Measurements from ENCODE around the gene ITGB1BP1.

ITGB1BP1 gene

DNA sequence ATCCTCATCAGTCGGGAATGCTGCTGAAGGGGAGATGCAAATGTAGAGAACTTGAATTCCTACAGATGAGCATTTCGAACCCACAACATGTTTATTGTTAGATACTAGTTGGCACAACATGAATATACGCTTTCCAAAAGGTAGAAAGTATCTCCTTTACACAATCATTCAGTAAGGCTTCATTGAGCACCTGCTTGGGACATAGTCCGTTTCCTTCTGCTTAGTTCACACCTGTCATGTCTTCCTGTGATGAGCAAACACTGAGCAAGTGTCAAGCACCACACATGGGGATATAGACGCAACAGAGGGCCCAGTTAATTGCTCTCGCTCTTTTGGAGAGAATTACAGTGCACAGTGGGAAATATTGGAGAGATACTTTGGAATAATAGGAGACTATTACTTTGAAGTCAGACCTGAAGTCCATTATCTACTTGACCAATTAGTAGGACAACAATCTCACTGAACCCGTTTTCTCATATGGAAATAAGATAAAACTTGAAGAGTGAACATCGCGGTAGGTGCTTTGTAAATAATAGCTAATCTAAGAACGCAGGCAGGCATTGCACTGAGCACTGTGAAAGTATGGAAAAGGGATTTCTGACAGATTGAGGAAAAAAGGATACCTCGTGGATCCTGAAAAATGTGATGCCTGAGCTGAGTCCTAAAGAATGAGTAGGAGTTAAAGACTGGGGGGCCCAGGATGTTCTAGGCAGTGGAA, 1.3 kb upstream of the ITGB1BP1 start:
- no peak for DNase-seq

DNA sequence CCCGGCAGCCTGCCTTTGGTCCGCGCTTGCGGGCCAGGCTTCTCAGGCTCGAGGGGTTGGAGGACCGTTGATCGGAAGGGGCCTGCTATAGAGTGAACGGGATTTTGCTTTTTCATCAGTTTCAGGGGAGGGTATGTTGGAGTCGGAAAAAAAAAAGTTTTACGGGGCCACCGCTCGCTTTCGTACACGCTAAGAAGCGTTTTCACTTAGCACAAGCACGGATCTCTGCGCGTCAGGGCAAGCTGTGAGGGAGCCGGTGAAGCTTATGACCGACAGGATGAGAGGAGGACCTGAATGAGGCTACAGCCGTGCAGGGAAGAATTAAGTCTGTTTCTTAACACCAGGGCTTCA, 569 bp upstream of the ITGB1BP1 start:
- DNase-seq = no peak

DNA sequence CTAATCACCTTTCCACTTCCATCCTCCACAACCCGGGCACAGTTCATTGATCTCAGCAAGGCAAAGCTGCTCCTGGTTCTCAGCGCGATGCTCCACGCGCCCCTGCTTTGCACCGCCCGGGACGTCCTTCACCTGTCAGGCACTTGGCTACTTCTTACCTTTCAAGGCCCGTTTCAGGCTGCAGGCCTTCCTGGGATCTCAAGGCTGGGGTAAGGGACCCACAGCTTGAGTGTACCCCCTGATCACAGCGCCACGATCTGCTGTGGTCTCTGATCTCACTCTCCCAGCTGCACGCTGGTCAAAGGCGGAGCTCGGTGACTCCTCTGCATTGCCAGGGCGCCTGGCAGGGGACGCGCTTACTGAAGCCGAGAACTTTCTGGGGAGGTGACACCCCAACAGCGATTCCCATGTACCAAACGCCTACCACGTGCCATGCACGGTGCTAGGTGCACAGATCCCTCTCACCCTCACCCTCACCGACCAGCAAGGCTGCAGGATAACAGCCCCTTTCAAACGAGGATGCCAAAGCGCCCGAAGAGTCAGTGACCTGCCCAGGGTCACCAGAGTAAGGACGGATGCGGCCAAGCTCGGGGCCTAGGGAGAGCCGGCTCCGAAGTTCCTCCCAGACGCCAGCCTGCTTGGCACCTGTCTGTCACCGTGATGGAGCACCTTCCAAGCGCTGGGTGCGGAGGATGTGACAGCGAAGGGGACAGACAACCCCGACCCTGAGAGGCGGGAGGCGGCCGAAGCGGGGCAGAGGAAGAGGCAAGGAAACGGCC, 818 bp downstream of the ITGB1BP1 start:
- DNase-seq = no peak

DNA sequence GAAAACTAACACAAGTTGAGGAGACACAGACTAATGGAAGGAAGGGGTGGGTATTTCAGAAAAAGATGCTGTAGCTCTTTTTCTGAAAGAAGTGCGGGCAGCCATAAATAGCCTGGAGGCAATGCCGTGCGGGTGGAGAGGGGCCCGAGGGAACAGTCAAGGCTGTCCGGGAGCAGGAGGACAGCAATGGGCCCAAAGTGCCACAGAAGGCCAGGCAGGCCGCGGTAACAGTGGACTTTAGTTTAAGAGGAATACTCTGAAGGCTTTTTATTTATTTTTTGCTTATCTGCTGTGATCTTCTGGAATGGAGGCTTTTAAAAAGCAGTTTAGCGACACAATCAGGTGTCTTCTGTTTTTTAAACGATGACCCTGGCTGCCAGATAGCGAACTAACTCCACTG, 2.8 kb downstream of the ITGB1BP1 start:
- DNase-seq = no peak

DNA sequence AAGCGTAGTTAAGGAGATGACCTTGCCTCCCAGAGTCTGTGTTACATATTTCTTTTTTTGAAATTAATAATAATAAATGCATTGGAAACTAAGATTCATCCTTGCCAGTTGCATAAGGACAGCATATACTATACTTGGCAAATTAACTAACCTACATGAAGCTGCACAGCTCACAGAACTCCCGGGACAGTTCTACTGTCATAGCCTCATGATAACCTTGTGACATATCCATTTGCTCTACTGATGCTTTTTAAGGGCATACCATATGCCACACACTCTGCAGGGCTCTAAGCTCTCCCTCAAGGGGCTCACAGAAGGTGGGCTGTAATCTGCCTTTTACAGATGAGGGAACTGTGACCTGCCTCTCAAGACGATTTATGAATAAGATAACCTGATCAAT, 3.8 kb downstream of the ITGB1BP1 start:
- no peak for DNase-seq

DNA sequence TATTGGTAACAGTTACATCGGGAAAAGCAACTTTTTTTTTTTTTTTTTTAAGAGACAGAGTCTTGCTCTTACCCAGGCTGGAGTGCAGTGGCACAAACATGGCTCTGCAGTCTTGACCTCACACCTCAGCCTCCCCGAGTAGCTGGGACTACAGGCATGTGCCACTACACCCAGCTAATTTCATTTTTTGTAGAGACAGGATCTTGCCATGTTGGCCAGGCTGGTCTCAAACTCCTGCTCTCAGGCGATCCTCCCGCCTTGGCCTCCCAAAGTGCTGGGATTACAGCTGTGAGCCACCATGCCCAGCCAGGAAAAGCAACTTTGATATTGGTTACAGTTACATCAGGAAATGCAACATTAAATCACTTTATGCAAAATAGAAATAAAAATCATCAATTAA, 4.6 kb downstream of the ITGB1BP1 start:
- no peak for DNase-seq

DNA sequence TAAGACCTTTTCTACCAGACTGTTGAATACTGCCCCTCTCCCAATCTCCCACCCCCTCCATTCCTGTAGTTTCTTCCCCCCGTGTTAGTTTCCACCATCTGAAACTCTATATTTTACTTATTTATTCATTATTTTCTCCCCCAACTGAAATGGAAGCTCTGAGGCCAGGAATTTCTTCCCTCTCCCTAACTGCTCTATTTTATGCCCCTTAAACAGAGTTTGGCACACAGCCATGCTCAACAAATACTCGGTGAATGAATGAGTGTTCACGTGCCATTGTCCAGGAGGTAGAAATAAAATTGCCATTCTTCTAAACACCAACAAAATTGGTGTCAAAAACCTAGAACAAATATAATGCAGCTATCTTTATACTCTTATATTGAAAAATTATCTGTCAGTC, 5.6 kb downstream of the ITGB1BP1 start:
- no peak for DNase-seq

DNA sequence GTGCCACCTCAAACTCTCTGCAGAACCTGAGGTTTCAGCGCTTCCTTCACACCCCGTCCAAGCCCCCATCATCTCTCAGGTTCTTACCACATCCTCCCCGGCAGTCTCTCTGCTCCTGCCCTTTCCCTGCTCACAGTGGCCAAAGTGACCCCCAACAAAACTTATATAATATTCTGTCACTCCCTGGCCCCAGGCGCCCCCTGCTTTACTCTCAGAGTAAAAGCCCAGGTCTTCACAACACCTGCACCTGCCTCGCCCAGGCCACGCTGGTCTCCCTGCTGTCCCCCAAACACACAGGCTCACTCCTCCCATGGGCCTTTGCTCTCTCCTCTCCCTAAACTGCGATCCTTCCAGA, 6.4 kb downstream of the ITGB1BP1 start:
- no peak for DNase-seq

DNA sequence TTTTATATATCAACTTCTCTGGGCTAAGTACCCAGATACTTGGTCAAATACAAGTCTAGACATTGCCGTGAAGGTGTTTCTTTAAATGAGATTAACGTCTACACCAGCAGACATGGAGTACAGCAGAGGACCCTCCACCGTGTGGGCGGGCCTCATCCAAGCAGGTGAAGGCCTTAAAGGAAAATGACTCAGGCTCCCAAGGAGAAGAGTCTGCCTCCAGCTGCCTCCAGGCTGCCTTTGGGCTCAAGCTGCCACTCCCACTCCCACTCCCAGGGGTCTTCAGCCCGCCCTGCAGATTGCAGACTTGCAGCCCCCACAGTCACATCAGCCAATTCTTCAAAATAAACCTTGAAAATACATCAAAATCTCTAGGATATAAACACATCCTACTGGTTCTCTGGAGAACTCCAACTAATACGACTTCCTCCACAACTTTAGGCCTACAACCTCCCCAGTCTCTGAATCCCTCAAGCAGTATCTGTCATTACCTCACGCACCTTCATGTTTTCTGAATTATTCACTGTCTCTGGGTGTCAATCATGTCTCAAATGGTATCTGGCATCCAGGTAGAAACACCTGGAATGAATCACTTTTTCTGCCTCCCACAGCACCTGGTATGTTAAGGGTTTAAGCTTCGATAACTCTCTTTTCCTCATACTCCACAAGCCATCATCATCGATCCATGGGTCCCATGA, 6.9 kb downstream of the ITGB1BP1 start:
- DNase-seq = no peak

DNA sequence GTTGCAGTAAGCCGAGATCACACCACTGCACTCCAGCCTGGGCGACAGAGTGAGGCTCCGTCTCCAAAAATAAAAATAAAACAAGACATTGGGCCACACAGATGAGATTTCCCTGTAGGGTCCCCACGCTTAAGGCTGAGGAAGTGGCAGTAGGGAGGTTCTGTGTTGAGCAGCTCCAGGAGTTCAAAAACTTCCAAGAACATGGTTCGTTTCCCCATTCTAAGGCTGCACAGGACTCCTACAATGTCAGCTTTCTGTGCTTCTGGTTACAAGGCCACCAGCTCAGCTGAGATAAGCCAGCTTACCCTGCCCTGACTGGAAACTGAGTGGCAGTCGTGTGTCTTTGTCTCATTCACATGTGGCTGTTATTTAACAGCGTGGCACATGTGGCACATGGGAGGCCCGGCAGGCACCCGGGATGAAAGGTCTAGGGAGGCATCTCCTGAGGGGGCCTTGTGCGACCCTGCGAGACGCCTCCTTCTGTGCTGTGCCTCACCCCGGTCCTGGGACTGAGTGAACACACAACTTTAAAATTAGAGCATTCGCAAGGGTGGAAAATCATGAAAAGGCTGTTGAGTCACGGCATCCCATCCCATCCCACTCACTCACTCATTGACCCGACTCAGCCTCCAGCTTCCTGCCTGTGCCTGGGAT, 7.7 kb downstream of the ITGB1BP1 start:
- DNase-seq = no peak

DNA sequence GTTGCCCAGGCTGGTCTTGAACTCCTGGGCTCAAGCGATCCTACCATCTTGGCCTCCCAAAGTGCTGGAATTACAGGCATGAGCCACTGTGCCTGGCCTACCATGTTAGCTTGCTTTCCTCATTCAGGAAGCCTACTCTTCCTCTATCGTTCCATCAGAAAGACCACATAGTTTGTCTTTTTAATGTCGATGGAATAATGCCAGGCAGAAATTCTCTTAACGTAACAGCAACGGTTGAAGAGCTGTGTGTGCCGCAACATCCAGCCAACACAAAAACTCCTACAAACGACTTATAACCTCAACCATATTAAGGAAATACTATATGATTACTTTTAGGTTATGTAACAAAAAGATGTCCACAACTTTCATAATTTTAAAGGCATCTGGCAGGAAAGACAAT, 10.5 kb downstream of the ITGB1BP1 start:
- DNase-seq = no peak

DNA sequence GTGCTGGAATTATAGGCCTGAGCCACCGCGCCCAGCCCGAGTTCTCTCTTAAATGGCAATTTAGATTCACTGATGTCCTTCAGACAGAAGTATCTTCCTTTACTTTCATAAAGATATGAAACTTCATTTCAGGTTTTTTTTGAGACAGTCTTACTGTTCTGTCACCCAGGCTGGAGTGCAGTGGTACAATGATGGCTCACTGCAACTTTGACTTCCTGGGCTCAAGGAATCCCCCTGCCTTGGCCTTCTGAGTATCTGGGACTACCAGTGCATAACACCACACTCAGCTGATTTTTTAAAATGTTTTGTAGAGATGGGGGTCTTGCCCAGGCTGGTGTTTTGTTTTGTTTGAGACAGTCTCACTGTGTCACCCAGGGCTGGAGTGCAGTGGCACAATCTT, 13.2 kb downstream of the ITGB1BP1 start:
- no peak for DNase-seq

DNA sequence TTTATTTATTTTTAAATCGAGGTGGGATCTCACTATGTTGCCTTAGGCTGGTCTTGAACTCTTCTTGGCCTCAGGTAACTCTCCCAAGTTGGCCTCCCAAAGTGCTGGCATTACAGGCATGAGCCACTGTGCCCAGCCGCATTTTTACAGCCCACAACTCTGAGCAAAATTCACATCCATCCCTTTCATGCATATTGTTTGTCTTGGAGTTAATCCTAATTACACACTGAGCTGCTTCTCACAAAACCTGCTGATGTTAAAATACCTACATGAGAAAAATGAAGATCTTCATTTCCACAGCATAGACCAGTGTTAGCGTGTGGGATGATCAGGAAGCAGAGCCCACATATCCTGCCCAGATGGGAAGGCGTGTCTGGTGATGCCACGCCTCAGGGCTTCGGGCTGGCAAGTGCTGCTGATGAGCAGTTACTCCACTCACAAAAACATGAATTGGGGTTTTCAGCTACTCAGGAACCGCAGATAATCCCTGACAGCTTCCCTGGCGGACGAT, 14.6 kb downstream of the ITGB1BP1 start:
- no peak for DNase-seq

DNA sequence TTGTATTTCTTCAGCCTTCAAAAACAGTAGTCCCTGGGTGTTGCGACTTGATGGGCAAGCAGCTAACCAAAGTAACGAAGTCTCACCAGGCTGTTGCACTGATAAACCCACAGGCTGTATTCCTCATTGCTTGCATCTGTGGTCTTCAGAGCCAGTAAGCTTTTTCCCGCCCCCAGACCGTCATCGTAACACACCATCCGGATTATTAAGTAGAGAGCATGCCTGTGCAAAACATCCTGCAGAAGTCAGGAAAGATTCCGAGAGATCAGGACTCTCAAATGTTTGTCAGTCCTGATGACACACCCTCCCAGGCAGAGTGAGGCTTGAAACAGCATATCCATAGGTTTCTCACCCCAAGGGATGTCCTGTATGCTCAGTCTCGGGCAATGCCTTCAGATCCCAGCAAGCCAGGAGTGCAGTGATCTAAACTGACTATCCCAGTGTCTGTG, 15.9 kb downstream of the ITGB1BP1 start:
- DNase-seq = no peak

DNA sequence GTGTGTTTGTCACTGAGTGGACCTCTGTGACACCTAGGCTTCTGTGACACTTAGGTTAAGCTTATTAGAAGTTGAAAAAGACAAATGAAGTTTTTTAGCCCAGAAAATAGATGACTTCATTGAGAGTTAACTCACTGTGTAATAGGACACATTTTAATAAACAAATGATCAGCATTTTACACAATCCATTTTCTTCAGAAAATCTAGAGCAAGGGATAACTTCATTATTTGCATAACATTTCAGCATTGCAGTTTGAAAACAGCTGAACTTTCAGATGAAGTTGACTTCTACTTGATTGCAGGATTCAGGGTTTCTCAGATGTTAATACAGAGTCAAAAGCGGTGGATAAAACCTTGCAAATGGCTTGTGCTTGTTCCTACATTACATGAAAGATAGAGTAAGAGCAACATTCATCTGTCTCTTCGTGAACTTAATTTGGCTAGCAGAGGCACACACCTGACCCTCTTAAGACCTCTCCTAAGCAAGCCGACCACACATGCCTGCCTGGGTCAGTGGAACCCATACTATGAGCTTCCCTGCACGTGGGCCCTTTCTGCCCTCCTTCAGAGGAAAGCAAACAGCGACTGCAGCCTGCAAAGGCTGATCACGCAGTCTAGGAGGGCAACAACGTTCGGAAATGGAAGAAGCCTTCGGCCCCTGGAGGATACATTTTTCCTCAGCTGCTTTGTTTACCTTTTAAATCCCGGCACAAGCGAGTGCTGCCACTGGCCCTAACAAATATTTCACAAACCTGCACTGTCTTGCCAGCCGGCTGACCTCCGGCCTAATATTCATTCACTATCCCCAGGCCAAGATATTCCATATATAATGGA, 16.6 kb downstream of the ITGB1BP1 start:
- no peak for DNase-seq

DNA sequence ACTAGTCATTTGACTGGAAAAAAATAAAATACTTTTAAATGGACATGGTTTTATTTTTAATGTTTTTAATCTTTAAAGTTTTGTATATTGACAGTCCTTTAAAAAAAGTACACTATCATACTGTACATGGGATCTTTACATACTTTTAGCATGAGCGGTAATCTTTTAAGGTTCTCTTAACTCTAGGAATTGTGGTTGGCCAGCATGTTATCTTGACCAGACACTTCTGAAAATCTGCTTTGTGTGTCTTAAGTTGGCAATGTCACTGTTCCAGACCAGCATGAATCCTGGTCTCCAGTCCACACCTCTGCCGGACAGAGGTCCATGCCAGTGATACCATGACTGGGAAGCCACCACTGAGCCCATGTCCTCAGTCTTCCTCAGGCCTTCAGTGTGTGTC, 17.7 kb downstream of the ITGB1BP1 start:
- DNase-seq = no peak

DNA sequence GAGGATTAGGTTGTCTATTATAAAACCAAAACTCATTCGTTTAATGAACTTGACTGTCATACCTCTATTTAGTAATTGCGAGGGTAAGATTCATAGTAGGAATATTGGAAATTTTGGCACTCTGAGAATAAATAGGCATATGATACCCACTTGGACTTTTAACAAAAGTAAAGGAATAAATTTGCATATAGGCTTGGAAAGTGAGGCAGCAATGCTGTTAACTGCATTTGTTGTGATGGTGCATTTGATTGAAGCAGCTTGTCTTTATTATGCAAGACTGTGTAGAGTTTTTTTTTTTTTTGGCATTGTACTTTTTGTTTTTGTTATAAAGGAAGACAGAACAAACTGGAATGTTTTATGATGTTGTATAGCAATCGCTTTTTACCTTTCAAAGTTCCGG, 18.9 kb downstream of the ITGB1BP1 start:
- DNase-seq = no peak

DNA sequence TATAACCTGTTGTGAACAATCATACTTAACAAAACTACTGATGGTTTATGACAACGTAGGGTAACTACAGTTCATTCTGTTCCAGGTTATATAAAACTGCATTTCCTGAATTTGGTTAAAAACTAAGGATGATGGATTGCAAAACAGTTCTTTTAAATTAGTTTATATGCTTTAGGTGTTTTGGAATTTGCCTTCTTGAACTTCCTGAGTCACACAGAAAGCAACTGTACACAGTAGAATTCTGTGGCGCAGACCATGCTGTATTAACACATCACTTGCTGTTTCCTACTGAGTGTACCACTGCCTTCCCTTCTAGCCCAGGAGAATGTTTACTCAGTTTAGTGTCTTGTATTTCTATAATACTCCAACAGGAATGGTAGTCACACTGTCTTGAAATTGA, 19.4 kb downstream of the ITGB1BP1 start:
- no peak for DNase-seq

DNA sequence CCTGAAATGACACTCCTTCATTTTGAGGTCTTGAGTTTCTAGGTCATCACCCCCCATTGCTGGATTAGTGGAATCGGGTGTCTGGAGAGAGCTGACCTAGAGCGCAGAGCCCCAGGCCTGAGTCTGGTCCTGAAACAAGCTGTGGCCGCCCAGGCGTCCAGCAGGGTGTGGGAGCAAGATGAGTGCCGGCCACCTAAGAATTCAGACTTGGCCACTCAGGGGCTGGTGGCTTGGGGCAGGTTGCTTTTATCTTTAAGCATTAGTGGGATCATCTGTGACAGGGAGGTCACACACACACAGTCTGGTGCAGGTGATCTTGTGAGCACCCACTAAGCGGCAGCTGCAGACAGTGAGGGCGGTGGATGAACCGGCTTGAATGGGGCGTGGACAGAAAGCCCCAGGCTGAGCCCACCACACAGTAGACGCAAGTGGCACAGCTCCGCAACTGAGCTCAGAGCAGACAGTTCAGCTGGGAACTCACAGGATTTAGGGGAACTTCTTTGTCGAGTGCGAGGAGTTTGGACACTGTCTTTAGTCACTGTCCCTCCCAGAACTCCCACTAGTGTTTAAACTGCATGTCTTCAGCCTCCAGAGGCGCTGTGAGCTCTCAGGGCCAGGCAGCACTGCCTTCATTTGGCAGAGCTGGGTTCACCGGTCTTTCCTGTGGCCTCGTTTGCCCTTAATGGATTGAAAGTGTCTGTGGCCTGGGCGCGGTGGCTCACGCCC, 21.5 kb downstream of the ITGB1BP1 start:
- DNase-seq = no peak

DNA sequence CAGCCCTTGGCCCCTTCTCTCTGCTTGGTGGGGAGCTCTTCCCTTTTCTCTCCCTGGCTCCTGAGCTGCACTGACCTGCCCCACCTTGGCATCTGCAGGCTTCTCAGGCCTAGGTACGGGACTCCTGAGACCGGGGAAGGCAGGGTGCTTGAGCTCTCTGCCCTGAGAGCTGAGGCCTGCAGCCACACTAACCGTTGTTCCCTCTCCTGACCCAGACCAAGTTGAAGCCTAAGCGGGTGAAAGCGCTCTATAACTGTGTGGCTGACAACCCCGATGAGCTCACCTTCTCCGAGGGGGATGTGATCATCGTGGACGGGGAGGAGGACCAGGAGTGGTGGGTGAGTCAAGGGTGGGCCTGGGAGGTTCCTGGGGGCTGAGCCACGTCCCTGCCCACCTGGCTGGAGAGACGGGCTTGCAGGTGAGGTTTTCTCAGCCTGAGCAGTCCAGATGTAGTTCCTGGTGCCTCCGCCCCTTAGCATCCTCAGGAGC, 22.2 kb downstream of the ITGB1BP1 start:
- DNase-seq = no peak

DNA sequence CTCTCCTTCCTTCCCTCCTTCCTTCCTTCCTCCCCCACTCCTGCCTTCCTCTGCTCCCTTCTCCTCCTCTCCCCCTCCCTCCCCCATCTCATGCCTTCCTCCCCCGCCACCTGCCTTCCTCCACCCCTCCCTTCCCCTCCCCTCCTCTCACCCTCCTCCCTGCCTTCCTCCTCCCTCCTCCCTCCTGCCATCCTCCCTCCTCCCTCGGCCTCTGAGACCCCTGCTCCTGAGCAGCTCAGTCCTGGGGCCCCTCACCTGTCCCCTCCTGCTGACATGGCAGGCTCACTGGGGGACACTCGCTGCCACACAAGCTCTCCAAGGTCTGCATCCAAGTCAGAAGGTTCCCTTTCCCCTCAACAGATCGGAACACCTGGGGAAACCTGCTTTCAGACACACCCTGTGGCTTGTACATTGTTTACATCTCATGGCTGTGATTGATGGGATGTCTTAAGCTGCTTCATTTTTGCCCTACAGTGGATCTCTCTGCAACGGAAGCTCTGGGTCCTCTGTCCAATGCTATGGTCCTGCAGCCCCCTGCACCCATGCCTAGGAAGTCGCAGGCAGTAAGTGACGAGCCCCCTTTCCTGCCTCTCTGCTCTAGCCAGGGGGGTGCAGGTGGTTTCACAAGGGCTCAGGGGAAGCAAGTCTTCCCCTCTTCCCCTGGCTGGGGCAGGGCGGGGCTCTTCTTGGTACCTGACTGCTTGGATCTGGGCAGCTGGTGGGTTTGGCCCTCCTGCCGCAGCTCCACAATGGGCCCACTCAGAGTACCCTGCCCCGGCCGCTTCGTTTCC, 22.9 kb downstream of the ITGB1BP1 start:
- DNase-seq = no peak
